Neutrophil (primary cell): ENCODE measurements around the gene MUC15.

Experiments used
- H3K27ac ChIP-seq: fragments of 200-600 bp; sonication (generic); 2 replicates; pipeline ENCODE4 v1.5.1; 2016; ENCODE audit warnings: mild to moderate bottlenecking, moderate library complexity
- H3K27me3 ChIP-seq: fragments of 200-600 bp; sonication (generic); 2 replicates; pipeline ENCODE4 v1.6.0; 2016; ENCODE audit warnings: mild to moderate bottlenecking
- H3K36me3 ChIP-seq: fragments of 200-600 bp; sonication (generic); 2 replicates; pipeline ENCODE4 v1.5.1; 2017
- H3K4me1 ChIP-seq, 2 experiments: fragments of 200-600 bp in 1 of 2; sonication (generic) in 1 of 2; 1 replicate in 1 of 2; 2 replicates in 1 of 2; pipeline versions ENCODE4 v1.5.1 to v1.6.1; 2013 to 2016; ENCODE audit warnings: low read depth in 1 of 2, low read length in 1 of 2, mild to moderate bottlenecking in 1 of 2, moderate library complexity in 1 of 2; ENCODE audit not compliant: control insufficient read depth in 1 of 2, insufficient read depth in 1 of 2
- H3K4me3 ChIP-seq, 2 experiments: fragments of 200-600 bp in 1 of 2; sonication (generic) in 1 of 2; 1 replicate in 1 of 2; 2 replicates in 1 of 2; pipeline ENCODE4 v1.5.1; 2013 to 2016; ENCODE audit warnings: low read depth in 1 of 2, low read length in 1 of 2, mild to moderate bottlenecking in 1 of 2, moderate library complexity in 1 of 2
- H3K9me3 ChIP-seq: fragments of 200-600 bp; sonication (generic); 2 replicates; pipeline ENCODE4 v1.5.1; 2016
- TF ChIP-seq, protein P1 (sequence below): fragments of 200-600 bp; sonication (generic); IDR thresholded peaks from 2 replicates; pipeline ENCODE4 v1.5.1; 2016; ENCODE audit warnings: antibody characterized with exemption

MUC15 gene

GRCh38 chr11:26537341-26537740 lies 34.7 kb downstream of the MUC15 start:
- Histone ChIP-seq H3K36me3 (no peaks in the 10 kb centered on the region), H3K4me1 (no peaks in the 10 kb centered on the region), H3K9me3 (no peaks in the 10 kb centered on the region), H3K27me3 (no peaks in the 10 kb centered on the region), H3K27ac (no peak overlapping the region), H3K4me3 (no peak overlapping the region)
- TF ChIP-seq, protein P1, sequence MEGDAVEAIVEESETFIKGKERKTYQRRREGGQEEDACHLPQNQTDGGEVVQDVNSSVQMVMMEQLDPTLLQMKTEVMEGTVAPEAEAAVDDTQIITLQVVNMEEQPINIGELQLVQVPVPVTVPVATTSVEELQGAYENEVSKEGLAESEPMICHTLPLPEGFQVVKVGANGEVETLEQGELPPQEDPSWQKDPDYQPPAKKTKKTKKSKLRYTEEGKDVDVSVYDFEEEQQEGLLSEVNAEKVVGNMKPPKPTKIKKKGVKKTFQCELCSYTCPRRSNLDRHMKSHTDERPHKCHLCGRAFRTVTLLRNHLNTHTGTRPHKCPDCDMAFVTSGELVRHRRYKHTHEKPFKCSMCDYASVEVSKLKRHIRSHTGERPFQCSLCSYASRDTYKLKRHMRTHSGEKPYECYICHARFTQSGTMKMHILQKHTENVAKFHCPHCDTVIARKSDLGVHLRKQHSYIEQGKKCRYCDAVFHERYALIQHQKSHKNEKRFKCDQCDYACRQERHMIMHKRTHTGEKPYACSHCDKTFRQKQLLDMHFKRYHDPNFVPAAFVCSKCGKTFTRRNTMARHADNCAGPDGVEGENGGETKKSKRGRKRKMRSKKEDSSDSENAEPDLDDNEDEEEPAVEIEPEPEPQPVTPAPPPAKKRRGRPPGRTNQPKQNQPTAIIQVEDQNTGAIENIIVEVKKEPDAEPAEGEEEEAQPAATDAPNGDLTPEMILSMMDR, result no peak

DNA sequence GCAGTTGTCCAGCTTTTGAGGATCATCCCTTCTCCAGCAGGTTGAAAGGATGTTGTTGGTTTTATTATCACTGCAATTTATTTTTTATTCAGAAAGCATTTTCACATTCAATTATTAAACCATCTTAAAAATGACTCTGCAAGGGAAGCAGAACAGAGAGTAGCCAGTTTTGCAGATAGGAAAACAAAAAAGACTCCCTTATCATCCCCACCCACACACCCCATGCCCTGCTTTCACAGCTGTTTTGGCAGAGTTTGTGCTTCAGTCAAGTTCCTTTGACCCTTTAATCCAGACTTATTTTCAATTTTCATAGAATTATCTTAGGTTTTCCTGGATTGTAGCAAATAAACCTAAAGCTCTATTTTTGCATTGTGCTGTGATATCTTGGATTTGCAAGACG lies 44.4 kb downstream of the MUC15 start:
- TF ChIP-seq, protein P1, result no peak
- Histone ChIP-seq H3K4me1 (no peaks in the 10 kb centered on the region), H3K9me3 (no peaks in the 10 kb centered on the region), H3K27ac (no peak overlapping the region), H3K36me3 (no peaks in the 10 kb centered on the region), H3K4me3 (no peak overlapping the region), H3K27me3 (no peaks in the 10 kb centered on the region)

- Histone ChIP-seq H3K9me3 (no peaks in the 10 kb centered on the region), H3K27me3 (no peaks in the 10 kb centered on the region), H3K27ac (no peak overlapping the region), H3K4me3 (no peak overlapping the region), H3K4me1 (no peaks in the 10 kb centered on the region), H3K36me3 (no peaks in the 10 kb centered on the region)
- TF ChIP-seq, protein P1, result no peak
Observed at GRCh38 chr11:26522912-26523610, 49.0 kb downstream of the MUC15 start.

GRCh38 chr11:26519469-26519868 lies 52.6 kb downstream of the MUC15 start:
- H3K9me3 ChIP-seq, result no peaks in the 10 kb centered on the region
- no peaks in the 10 kb centered on the region for H3K36me3 ChIP-seq
- no peaks in the 10 kb centered on the region for H3K4me1 ChIP-seq
- no peaks in the 10 kb centered on the region for H3K27me3 ChIP-seq
- TF ChIP-seq, protein P1, result no peak
- H3K4me3 ChIP-seq, result no peak overlapping the region
- no peak overlapping the region for H3K27ac ChIP-seq

DNA sequence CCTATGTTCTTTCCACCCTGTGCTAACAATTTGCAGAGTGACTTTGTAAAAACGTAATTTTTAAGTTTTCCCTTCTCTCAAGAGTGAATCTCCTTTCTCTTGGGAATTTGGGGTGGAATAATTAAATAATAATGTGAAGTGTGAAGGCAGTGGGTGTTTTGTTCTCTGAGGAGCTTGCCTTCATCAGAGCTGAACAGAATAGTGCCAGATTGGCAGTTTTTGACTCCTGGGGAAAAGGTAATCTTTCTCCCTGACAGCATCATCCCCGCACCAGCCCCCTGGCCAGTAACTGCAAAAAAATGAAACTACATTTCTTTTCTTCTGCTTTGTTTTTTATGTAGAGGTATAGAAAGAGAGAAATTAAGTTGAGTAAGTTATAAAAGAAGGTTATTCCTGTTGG lies 59.9 kb downstream of the MUC15 start:
- H3K4me1 ChIP-seq, result no peaks in the 10 kb centered on the region
- H3K27me3 ChIP-seq, result no peaks in the 10 kb centered on the region
- no peak overlapping the region for H3K27ac ChIP-seq
- H3K36me3 ChIP-seq, result no peaks in the 10 kb centered on the region
- TF ChIP-seq, protein P1, result no peak
- H3K4me3 ChIP-seq, result no peak overlapping the region
- H3K9me3 ChIP-seq, result no peaks in the 10 kb centered on the region
